ENCODE results near the gene PAQR7. TPM values are rescaled to one million over a fixed set of nuclear protein-coding genes. Genes with fewer than 3 reads are reported as not detected.

PAQR7 gene
- total RNA-seq, 1 donor = 9.8 TPM

- Histone ChIP-seq H3K36me3 (ENCODE audit: insufficient read depth, low read length) (peaks cover 46% of the 10 kb centered on the region), H3K27ac (ENCODE audit: low read depth, low read length) (no peak overlapping the region), H3K4me2 (ENCODE audit: insufficient read depth, low read length) (no peak overlapping the region), H3K4me1 (ENCODE audit: insufficient read depth, low read length) (no peaks in the 10 kb centered on the region), H2AFZ (ENCODE audit: low read length) (no peak overlapping the region), H3K79me2 (ENCODE audit: insufficient read depth, low read length) (peaks cover 8% of the 10 kb centered on the region), H4K20me1 (ENCODE audit: insufficient read depth, low read length) (peaks cover 14% of the 10 kb centered on the region), H3K9me3 (ENCODE audit: low read depth, low read length) (no peaks in the 10 kb centered on the region), H3K27me3 (ENCODE audit: insufficient read depth, low read length) (no peaks in the 10 kb centered on the region), H3K4me3 (ENCODE audit: insufficient read depth, low read length) (no peak overlapping the region)
- no peak for DNase-seq (ENCODE audit: insufficient read length, low spot score, missing footprints)
- TF ChIP-seq CTCF (IDR thresholded peaks at IDR 0.05; ENCODE audit: extremely low read depth, low read depth, low read length) = no peak
Measured at GRCh38 chr1:25867210-25867991, 8.1 kb downstream of the PAQR7 start.

GRCh38 chr1:25866288-25866687 lies 9.2 kb downstream of the PAQR7 start:
- Histone ChIP-seq H4K20me1 (ENCODE audit: insufficient read depth, low read length) (peaks cover 10% of the 10 kb centered on the region), H3K9me3 (ENCODE audit: low read depth, low read length) (no peaks in the 10 kb centered on the region), H2AFZ (ENCODE audit: low read length) (no peak overlapping the region), H3K36me3 (ENCODE audit: insufficient read depth, low read length) (peaks cover 43% of the 10 kb centered on the region), H3K27ac (ENCODE audit: low read depth, low read length) (no peak overlapping the region), H3K79me2 (ENCODE audit: insufficient read depth, low read length) (no peaks in the 10 kb centered on the region), H3K27me3 (ENCODE audit: insufficient read depth, low read length) (no peaks in the 10 kb centered on the region), H3K4me1 (ENCODE audit: insufficient read depth, low read length) (no peaks in the 10 kb centered on the region), H3K4me2 (ENCODE audit: insufficient read depth, low read length) (no peak overlapping the region), H3K4me3 (ENCODE audit: insufficient read depth, low read length) (no peak overlapping the region)
- no peak for DNase-seq (ENCODE audit: insufficient read length, low spot score, missing footprints)
- no peak for TF ChIP-seq CTCF (IDR thresholded peaks at IDR 0.05; ENCODE audit: extremely low read depth, low read depth, low read length)

GRCh38 chr1:25864434-25864833 lies 11.1 kb downstream of the PAQR7 start:
- H3K36me3 ChIP-seq (ENCODE audit: insufficient read depth, low read length) = peaks cover 32% of the 10 kb centered on the region
- H2AFZ ChIP-seq (ENCODE audit: low read length) = no peak overlapping the region
- H3K4me1 ChIP-seq (ENCODE audit: insufficient read depth, low read length) = no peaks in the 10 kb centered on the region
- no peak overlapping the region for H3K27ac ChIP-seq (ENCODE audit: low read depth, low read length)
- H3K4me2 ChIP-seq (ENCODE audit: insufficient read depth, low read length) = no peak overlapping the region
- H3K27me3 ChIP-seq (ENCODE audit: insufficient read depth, low read length) = no peaks in the 10 kb centered on the region
- H3K4me3 ChIP-seq (ENCODE audit: insufficient read depth, low read length) = no peak overlapping the region
- DNase-seq (ENCODE audit: insufficient read length, low spot score, missing footprints) = no peak
- H3K79me2 ChIP-seq (ENCODE audit: insufficient read depth, low read length) = no peaks in the 10 kb centered on the region
- H3K9me3 ChIP-seq (ENCODE audit: low read depth, low read length) = no peaks in the 10 kb centered on the region
- H4K20me1 ChIP-seq (ENCODE audit: insufficient read depth, low read length) = peaks cover 3% of the 10 kb centered on the region
- no peak for TF ChIP-seq CTCF (IDR thresholded peaks at IDR 0.05; ENCODE audit: extremely low read depth, low read depth, low read length)

GRCh38 chr1:25863486-25864262 lies 11.8 kb downstream of the PAQR7 start:
- TF ChIP-seq CTCF (IDR thresholded peaks at IDR 0.05; ENCODE audit: extremely low read depth, low read depth, low read length) = no peak
- Histone ChIP-seq H3K27me3 (ENCODE audit: insufficient read depth, low read length) (no peaks in the 10 kb centered on the region), H3K4me3 (ENCODE audit: insufficient read depth, low read length) (no peak overlapping the region), H3K4me2 (ENCODE audit: insufficient read depth, low read length) (no peak overlapping the region), H3K9me3 (ENCODE audit: low read depth, low read length) (no peaks in the 10 kb centered on the region), H4K20me1 (ENCODE audit: insufficient read depth, low read length) (peaks cover 3% of the 10 kb centered on the region), H3K36me3 (ENCODE audit: insufficient read depth, low read length) (peaks cover 29% of the 10 kb centered on the region), H3K79me2 (ENCODE audit: insufficient read depth, low read length) (peaks cover 5% of the 10 kb centered on the region), H3K27ac (ENCODE audit: low read depth, low read length) (no peak overlapping the region), H3K4me1 (ENCODE audit: insufficient read depth, low read length) (peaks cover 4% of the 10 kb centered on the region), H2AFZ (ENCODE audit: low read length) (no peak overlapping the region)
- DNase-seq (ENCODE audit: insufficient read length, low spot score, missing footprints) = no peak
